GM12872 (cell line): ENCODE results near the gene WNT9A.

Experiments used
- CTCF ChIP-seq: IDR thresholded peaks from 3 replicates; pipeline ENCODE4 v1.5.1; 2011; ENCODE audit warnings: low read depth, mild to moderate bottlenecking, low read length, moderate library complexity; ENCODE audit not compliant: insufficient read depth

The WNT9A gene

GRCh38 chr1:227887697-227888403 lies 59.9 kb downstream of the WNT9A start:
- TF ChIP-seq CTCF: no peak

DNA sequence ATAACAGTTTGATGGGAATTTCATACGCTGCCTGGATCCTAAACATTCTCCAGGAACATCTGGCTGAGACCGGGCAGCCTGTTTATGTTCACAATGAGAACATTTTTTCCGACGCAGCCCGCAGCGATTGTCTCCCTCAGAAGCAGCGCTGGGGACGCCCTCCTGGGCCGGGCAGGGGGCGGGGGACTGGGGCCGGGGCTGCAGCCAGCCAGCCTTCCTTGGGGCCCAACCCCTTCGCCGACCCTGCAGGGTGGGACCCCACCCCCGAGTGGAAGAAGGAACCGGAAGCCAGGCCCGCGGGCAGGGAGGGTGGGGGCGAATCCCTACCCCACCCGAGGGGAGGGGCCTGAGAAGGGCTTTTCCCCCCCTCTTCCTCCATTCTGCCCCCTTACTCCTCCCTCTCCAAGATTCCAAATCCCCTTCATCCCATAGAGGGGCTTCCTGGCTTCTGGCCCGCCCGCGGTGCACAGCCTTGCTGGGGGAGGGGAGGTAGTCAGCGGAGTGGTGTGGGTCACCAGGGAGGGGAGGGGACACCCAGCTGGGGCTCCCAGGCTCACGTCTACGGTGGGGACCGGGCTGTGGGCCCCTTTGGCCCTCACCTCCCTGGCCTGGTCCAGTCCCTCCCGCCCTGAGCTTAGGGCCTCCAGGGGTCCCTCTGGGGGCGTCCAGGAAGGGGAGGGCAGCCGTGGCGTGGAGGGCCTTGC lies 60.6 kb downstream of the WNT9A start:
- TF ChIP-seq CTCF: no peak

DNA sequence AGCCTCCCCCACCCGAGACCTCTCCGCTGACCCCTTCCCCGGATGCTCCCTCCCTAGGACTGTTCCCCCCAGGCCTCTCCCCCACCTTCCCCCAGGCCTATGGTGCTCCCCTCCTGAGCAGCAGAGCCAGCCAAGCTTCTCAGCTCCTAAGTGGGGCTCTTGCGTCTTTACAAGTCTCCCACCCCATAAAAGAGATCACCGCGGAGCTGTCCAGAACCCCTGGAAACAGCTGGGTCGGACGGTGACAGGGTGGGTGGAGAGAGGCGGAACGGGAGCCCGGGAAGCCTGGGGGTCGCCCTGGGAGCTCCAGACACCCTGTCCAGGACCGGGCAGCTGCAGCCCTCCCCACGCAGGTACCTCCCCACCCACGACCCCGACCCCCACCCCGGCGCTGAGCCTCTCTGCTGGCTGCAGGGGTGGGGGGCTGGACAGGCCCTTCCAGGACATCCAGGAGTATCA lies 61.2 kb downstream of the WNT9A start:
- no peak for TF ChIP-seq CTCF

GRCh38 chr1:227885648-227886502 lies 61.9 kb downstream of the WNT9A start:
- no peak for TF ChIP-seq CTCF

DNA sequence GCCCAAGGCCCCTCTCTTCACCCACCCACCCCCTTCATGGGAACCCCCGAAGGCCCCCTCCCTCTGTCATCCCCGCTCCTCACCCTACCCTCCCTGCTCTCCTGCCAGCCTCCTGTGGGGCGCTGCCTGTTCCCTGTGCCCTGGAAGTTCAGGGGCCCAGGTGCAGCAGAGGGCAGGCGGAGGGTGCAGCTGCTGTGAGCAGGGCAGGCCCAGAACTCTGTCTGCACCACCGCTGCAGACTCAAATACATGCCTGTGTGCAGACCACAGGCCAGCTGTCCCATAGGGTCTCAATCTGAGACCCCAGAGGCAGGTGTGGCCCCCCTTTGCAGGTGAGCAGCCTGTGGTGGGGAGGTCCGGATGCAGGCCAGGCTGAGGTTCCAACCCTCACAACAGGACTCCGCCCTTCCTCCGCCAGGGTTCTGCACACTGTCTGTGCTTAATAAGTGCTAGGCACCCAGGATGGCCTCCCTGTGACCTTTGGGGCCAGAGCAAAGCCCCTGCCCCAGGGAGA lies 62.5 kb downstream of the WNT9A start:
- TF ChIP-seq CTCF: no peak

- no peak for TF ChIP-seq CTCF
Measured at GRCh38 chr1:227884370-227885134, 63.2 kb downstream of the WNT9A start.
